Peyer's patch (tissue), 4 donors: ENCODE results near the gene PPP1R13L. TPM values are rescaled to one million over a fixed set of nuclear protein-coding genes. Genes with fewer than 3 reads are reported as not detected.

ENCODE experiments used
- DNase-seq, 3 donors: peaks; one replicate each; pipeline ENCODE4 v3.0.0-alpha.2; 2017 to 2019
- H3K27ac ChIP-seq, 4 donors: fragments of 200-600 bp; sonication (generic); one replicate each; pipeline ENCODE4 v1.5.1; 2016 to 2019
- H3K27me3 ChIP-seq, 2 donors: fragments of 200-600 bp; sonication (generic); one replicate each; pipeline ENCODE4 v1.5.1; 2019
- H3K36me3 ChIP-seq, 3 donors: fragments of 200-600 bp; sonication (generic); one replicate each; pipeline ENCODE4 v1.5.1; 2016 to 2019
- H3K4me1 ChIP-seq, 4 donors: fragments of 200-600 bp; sonication (generic); one replicate each; pipeline ENCODE4 v1.5.1; 2016 to 2019
- H3K4me3 ChIP-seq, 4 donors: fragments of 200-600 bp; sonication (generic); 1 replicate in 3 of 4; 2 replicates in 1 of 4; pipeline ENCODE4 v1.5.1; 2016 to 2019; ENCODE audit warnings: mild to moderate bottlenecking in 1 of 4
- H3K9me3 ChIP-seq, 4 donors: fragments of 200-600 bp; sonication (generic); one replicate each; pipeline ENCODE4 v1.5.1; 2016 to 2019; ENCODE audit warnings: mild to moderate bottlenecking in 1 of 4
- POLR2A ChIP-seq, 2 donors: fragments of 450-650 bp; IDR thresholded peaks; one replicate each; pipeline ENCODE4 v1.5.1; 2017; ENCODE audit warnings: antibody characterized with exemption in 2 of 2, mild to moderate bottlenecking in 2 of 2, moderate library complexity in 2 of 2
- total RNA-seq, 4 donors: library from RNA; depleted of rRNA; stranded (reverse); fragments of >200 nt; gene quantifications; one replicate each; pipeline ENCODE4 v1.1.0, GENCODE V29; 2016
- TF ChIP-seq, protein P1 (sequence below), 6 experiments: fragments of 450-650 bp in 4 of 6; fragments of 200-600 bp in 2 of 6; sonication (generic) in 1 of 6; IDR thresholded peaks; one replicate each; pipeline ENCODE4 v1.5.1; 2017 to 2019; ENCODE audit warnings: antibody characterized with exemption in 6 of 6, mild to moderate bottlenecking in 3 of 6, moderate library complexity in 1 of 6

PPP1R13L gene
- total RNA-seq, 4 donors from 2014 or later = 16.5 to 53.9 (median 36.2) TPM

DNA sequence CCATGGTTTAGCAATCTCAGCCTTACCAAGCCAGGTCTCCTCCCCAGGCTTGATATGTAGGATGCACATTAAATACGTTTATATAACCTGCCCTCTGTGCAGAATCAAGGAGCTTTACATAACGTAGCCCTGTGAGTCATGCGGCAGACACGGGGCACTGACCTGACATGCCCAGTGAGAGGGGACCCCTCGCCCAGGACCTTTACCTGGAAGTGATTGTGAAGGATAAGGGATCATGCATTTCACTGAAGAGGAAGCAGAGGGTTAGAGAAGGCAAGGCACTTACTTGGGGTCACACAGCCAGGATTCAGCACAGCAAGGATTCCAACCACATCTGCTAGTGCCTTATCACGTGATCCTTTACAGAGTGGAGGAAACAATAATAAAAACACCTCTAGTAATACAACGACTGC, 44.0 kb upstream of the PPP1R13L start:
- peak overlapping the region in 3 of 4 donors; percentile 90 to 91 (median 91) for H3K27ac ChIP-seq
- peak in 2 of 3 donors; percentile 76 to 81 for DNase-seq
- H3K36me3 ChIP-seq = no peaks in the 10 kb centered on the region
- H3K4me1 ChIP-seq = peaks cover 10 to 52% (median 16%) of the 10 kb centered on the region in 4 donors
- no peaks in the 10 kb centered on the region for H3K27me3 ChIP-seq
- H3K4me3 ChIP-seq = no peak overlapping the region
- no peak for TF ChIP-seq POLR2A (IDR thresholded peaks at IDR 0.05)
- TF ChIP-seq, protein P1, sequence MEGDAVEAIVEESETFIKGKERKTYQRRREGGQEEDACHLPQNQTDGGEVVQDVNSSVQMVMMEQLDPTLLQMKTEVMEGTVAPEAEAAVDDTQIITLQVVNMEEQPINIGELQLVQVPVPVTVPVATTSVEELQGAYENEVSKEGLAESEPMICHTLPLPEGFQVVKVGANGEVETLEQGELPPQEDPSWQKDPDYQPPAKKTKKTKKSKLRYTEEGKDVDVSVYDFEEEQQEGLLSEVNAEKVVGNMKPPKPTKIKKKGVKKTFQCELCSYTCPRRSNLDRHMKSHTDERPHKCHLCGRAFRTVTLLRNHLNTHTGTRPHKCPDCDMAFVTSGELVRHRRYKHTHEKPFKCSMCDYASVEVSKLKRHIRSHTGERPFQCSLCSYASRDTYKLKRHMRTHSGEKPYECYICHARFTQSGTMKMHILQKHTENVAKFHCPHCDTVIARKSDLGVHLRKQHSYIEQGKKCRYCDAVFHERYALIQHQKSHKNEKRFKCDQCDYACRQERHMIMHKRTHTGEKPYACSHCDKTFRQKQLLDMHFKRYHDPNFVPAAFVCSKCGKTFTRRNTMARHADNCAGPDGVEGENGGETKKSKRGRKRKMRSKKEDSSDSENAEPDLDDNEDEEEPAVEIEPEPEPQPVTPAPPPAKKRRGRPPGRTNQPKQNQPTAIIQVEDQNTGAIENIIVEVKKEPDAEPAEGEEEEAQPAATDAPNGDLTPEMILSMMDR (IDR thresholded peaks at IDR 0.05) = no peak
- H3K9me3 ChIP-seq = no peaks in the 10 kb centered on the region

DNA sequence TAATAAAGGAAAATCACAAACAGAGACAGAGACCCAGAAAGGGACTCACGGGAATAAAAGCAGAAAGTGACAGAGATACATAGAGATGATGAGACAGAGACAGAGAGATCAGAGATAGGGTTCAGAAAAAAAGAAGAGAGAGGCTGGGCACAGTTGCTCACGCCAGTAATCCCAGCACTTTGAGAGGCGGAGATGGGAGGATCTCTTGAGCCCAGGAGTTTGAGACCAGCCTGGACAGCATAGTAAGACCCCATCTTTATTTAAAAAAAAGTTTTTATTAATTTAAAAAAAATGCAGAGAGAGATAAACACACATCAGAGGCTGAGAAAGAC, 43.5 kb upstream of the PPP1R13L start:
- Histone ChIP-seq H3K27ac (peak overlapping the region in 3 of 4 donors; percentile 49 to 91 (median 90)), H3K4me1 (peaks cover 10 to 52% (median 16%) of the 10 kb centered on the region in 4 donors)

DNA sequence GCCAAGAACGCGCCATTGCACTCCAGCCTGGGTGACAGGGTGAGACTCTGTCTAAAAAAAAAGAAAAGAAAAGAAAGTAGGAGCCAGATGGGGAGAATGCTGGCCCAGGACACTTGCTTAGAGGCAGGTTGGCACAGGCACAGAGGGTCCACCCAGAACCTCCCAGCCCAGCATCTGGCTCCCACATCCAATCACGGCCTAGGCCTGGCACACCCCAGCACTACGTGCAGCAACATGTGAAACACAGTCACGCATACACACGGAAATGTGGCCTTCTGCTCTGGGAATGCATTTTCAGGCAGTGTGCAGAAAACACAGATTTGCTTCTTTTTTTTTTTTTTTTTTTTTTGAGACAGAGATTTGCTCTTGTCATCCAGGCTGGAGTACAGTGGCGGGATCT, 42.1 kb upstream of the PPP1R13L start:
- no peak for TF ChIP-seq POLR2A (IDR thresholded peaks at IDR 0.05)
- TF ChIP-seq, protein P1 (IDR thresholded peaks at IDR 0.05) = no peak
- Histone ChIP-seq H3K4me3 (no peak overlapping the region), H3K36me3 (no peaks in the 10 kb centered on the region), H3K4me1 (peaks cover 14 to 57% (median 16%) of the 10 kb centered on the region in 4 donors), H3K9me3 (no peaks in the 10 kb centered on the region), H3K27me3 (no peaks in the 10 kb centered on the region), H3K27ac (peak overlapping the region in 2 of 4 donors; percentile 90 to 91)
- DNase-seq = no peak

More for the DNA sequence above, 43.5 kb upstream of the PPP1R13L start:
- H3K9me3 ChIP-seq = no peaks in the 10 kb centered on the region
- H3K4me3 ChIP-seq = no peak overlapping the region
- DNase-seq = no peak
- no peaks in the 10 kb centered on the region for H3K36me3 ChIP-seq
- H3K27me3 ChIP-seq = no peaks in the 10 kb centered on the region
- no peak for TF ChIP-seq POLR2A (IDR thresholded peaks at IDR 0.05)
- TF ChIP-seq, protein P1 (IDR thresholded peaks at IDR 0.05) = no peak

DNA sequence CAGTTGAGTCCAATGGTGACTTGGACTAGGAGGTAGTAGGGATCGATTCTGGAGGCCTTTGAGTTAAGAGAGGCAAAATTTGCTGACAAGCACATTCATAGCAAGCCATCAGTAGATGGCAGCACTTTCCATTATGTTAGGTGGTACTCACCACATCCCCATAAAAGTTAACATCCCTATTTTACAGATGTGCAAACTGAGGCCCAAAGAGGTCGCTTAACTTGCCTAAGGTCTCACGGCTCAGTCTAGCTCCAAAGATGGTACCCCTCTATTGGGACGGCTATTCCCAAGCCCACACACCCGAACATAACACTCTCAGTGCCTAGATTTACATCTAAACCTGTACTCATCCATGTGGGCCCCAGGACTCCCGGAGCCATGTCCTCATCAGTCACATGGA, 41.4 kb upstream of the PPP1R13L start:
- Histone ChIP-seq H3K9me3 (no peaks in the 10 kb centered on the region), H3K36me3 (no peaks in the 10 kb centered on the region), H3K4me1 (peaks cover 14 to 51% (median 16%) of the 10 kb centered on the region in 4 donors), H3K4me3 (no peak overlapping the region), H3K27me3 (no peaks in the 10 kb centered on the region), H3K27ac (peak overlapping the region in 2 of 4 donors; percentile 12 to 91)
- DNase-seq = no peak
- TF ChIP-seq, protein P1 (IDR thresholded peaks at IDR 0.05) = peak in 4 of 6 experiments; percentile 31 to 44 (median 38)
- no peak for TF ChIP-seq POLR2A (IDR thresholded peaks at IDR 0.05)

DNA sequence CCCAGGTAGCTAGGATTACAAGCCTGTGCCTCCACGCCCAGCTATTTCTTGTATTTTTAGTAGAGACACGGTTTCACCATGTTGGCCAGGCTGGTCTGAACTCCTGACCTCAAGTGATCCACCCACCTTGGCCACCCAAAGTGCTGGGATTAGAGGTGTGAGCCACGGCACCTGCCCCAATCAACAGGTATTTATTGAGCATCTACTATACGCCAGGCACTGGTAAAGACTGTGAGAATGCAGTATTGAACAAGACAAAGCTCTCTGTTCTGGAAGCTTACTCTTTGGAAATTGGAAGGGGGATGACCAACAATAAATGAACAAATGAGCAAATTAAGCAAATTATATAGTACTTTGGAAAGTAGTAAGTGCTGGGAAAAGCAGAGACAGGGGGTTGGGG, 40.3 kb upstream of the PPP1R13L start:
- TF ChIP-seq POLR2A (IDR thresholded peaks at IDR 0.05) = no peak
- TF ChIP-seq, protein P1 (IDR thresholded peaks at IDR 0.05) = no peak
- no peaks in the 10 kb centered on the region for H3K9me3 ChIP-seq
- H3K27ac ChIP-seq = peak overlapping the region in 2 of 4 donors; percentile 84 to 94
- H3K36me3 ChIP-seq = no peaks in the 10 kb centered on the region
- no peak overlapping the region for H3K4me3 ChIP-seq
- H3K27me3 ChIP-seq = no peaks in the 10 kb centered on the region
- DNase-seq = no peak
- H3K4me1 ChIP-seq = peaks cover 14 to 49% (median 16%) of the 10 kb centered on the region in 4 donors
